H1 (cell line): ENCODE results near the gene DCXR. TPM values are rescaled to one million over a fixed set of nuclear protein-coding genes. Genes with fewer than 3 reads are reported as not detected.

Experiments
- CTCF ChIA-PET: fragments of 300-600 bp; sonication (Branson Sonifier 250); formaldehyde crosslinking; loops from one replicate; lab custom pipeline; 2021; ENCODE audit not compliant: partially characterized antibody; lab: Charles Lee
- POLR2A ChIA-PET: fragments of 300-600 bp; sonication (Branson Sonifier 250); formaldehyde crosslinking; loops from one replicate; lab custom pipeline; 2021; ENCODE audit warnings: inconsistent platforms; ENCODE audit not compliant: partially characterized antibody; lab: Charles Lee
- DNase-seq, 2 experiments: peaks; one replicate each; pipeline versions ENCODE4 v3.0.0 to v3.0.0-alpha.2; 2010 to 2022; ENCODE audit warnings: low spot score in 2 of 2, low read depth in 1 of 2, mixed read lengths in 1 of 2
- FAIRE-seq: peaks from 2 replicates; lab custom pipeline; 2011; peaks lifted over from hg19 to GRCh38; lab: Jason Lieb, UNC
- H2AFZ ChIP-seq: 2 replicates; pipeline ENCODE4 v1.8.1; 2012; ENCODE audit warnings: low read length, inconsistent platforms
- H2AK5ac ChIP-seq: 2 replicates; pipeline ENCODE4 v1.6.1; 2013; ENCODE audit warnings: low read depth, low read length
- H2BK120ac ChIP-seq: replicated peaks from 2 replicates; pipeline ENCODE3; 2013; ENCODE audit warnings: low read depth, low read length, inconsistent platforms
- H2BK12ac ChIP-seq: 2 replicates; pipeline ENCODE4 v1.6.1; 2013; ENCODE audit warnings: low read depth, low read length
- H2BK15ac ChIP-seq: 2 replicates; pipeline ENCODE4 v1.6.1; 2013; ENCODE audit warnings: low read length
- H2BK20ac ChIP-seq: 2 replicates; pipeline ENCODE4 v1.6.1; 2013; ENCODE audit warnings: low read length
- H2BK5ac ChIP-seq: 2 replicates; pipeline ENCODE4 v1.6.1; 2013; ENCODE audit warnings: low read depth, low read length
- H3K14ac ChIP-seq: 2 replicates; pipeline ENCODE4 v1.6.1; 2013; ENCODE audit warnings: inconsistent platforms; ENCODE audit not compliant: insufficient read length
- H3K18ac ChIP-seq: 2 replicates; pipeline ENCODE4 v1.6.1; 2013; ENCODE audit warnings: low read length; ENCODE audit errors: extremely low read depth
- H3K23ac ChIP-seq: 2 replicates; pipeline ENCODE4 v1.6.1; 2013; ENCODE audit warnings: inconsistent platforms; ENCODE audit not compliant: insufficient read length
- H3K23me2 ChIP-seq: 2 replicates; pipeline ENCODE4 v1.6.1; 2013; ENCODE audit warnings: low read depth, low read length
- H3K27ac ChIP-seq: 2 replicates; pipeline ENCODE4 v1.6.1; 2011; ENCODE audit warnings: low read depth, low read length, inconsistent platforms
- H3K27me3 ChIP-seq, 4 experiments: replicated peaks in 1 of 4; 1 replicate in 1 of 4; 2 replicates in 3 of 4; pipeline versions ENCODE4 v1.6.1 to v1.8.1; 2011 to 2013; ENCODE audit warnings: low read length in 3 of 4, mild to moderate bottlenecking in 3 of 4, inconsistent platforms in 2 of 4, mixed read lengths in 2 of 4, moderate library complexity in 1 of 4; ENCODE audit not compliant: control insufficient read depth in 3 of 4, insufficient read depth in 3 of 4; ENCODE audit errors: extremely low read depth in 1 of 4
- H3K36me3 ChIP-seq, 4 experiments: 2 replicates each; pipeline versions ENCODE4 v1.6.1 to v1.8.1; 2011 to 2013; ENCODE audit warnings: mild to moderate bottlenecking in 4 of 4, low read length in 3 of 4, moderate library complexity in 2 of 4, control low read depth in 1 of 4, inconsistent platforms in 1 of 4; ENCODE audit not compliant: insufficient read depth in 4 of 4, control insufficient read depth in 2 of 4
- H3K4ac ChIP-seq: replicated peaks from 2 replicates; pipeline ENCODE3; 2013; ENCODE audit warnings: low read length, low read depth, mixed read lengths, inconsistent platforms; ENCODE audit not compliant: insufficient read length
- H3K4me1 ChIP-seq, 4 experiments: replicated peaks in 1 of 4; 1 replicate in 1 of 4; 2 replicates in 3 of 4; pipeline versions ENCODE4 v1.6.1 to v1.8.1; 2011 to 2013; ENCODE audit warnings: low read length in 3 of 4, inconsistent platforms in 2 of 4, mixed read lengths in 1 of 4; ENCODE audit not compliant: insufficient read depth in 4 of 4, control insufficient read depth in 3 of 4
- H3K4me2 ChIP-seq, 2 experiments: 2 replicates each; pipeline versions ENCODE4 v1.6.1 to v1.8.1; 2011 to 2013; ENCODE audit warnings: low read depth in 2 of 2, low read length in 2 of 2, control low read depth in 1 of 2, inconsistent platforms in 1 of 2, mild to moderate bottlenecking in 1 of 2; ENCODE audit not compliant: insufficient read depth in 1 of 2
- H3K4me3 ChIP-seq, 4 experiments: fragments of 200-600, 300-600 bp in 1 of 4; sonication (generic), shearing (Covaris generic), sonication (Bioruptor Twin) in 1 of 4; 2 replicates each; pipeline versions ENCODE4 v1.5.1 to v1.8.1; 2011 to 2016; ENCODE audit warnings: low read length in 4 of 4, low read depth in 3 of 4, control low read depth in 2 of 4, inconsistent platforms in 2 of 4, mild to moderate bottlenecking in 2 of 4, mixed read lengths in 1 of 4, moderate library complexity in 1 of 4; ENCODE audit not compliant: insufficient read depth in 2 of 4; ENCODE audit errors: extremely low read depth in 1 of 4
- H3K56ac ChIP-seq: replicated peaks from 2 replicates; pipeline ENCODE3; 2013; ENCODE audit warnings: low read depth, mild to moderate bottlenecking, mixed read lengths, low read length, inconsistent platforms; ENCODE audit not compliant: insufficient read length
- H3K79me1 ChIP-seq: 2 replicates; pipeline ENCODE4 v1.6.1; 2013; ENCODE audit warnings: low read depth, low read length, control low read depth
- H3K79me2 ChIP-seq, 2 experiments: 2 replicates each; pipeline versions ENCODE4 v1.6.1 to v1.8.1; 2012 to 2013; ENCODE audit warnings: low read length in 2 of 2, mild to moderate bottlenecking in 2 of 2, inconsistent platforms in 1 of 2; ENCODE audit not compliant: insufficient read depth in 2 of 2, control insufficient read depth in 1 of 2
- H3K9ac ChIP-seq, 4 experiments: replicated peaks in 1 of 4; 1 replicate in 1 of 4; 2 replicates in 3 of 4; pipeline versions ENCODE4 v1.6.1 to v1.8.1; 2011 to 2013; ENCODE audit warnings: low read depth in 3 of 4, low read length in 3 of 4, control low read depth in 2 of 4, mild to moderate bottlenecking in 2 of 4, moderate library complexity in 2 of 4, inconsistent platforms in 1 of 4; ENCODE audit errors: extremely low read depth in 1 of 4
- H3K9me3 ChIP-seq, 2 experiments: 2 replicates each; pipeline versions ENCODE4 v1.6.1 to v1.8.1; 2012 to 2013; ENCODE audit warnings: mild to moderate bottlenecking in 2 of 2, moderate library complexity in 2 of 2, control low read depth in 1 of 2, inconsistent platforms in 1 of 2, low read depth in 1 of 2, low read length in 1 of 2, mixed read lengths in 1 of 2; ENCODE audit not compliant: insufficient read depth in 2 of 2
- H4K20me1 ChIP-seq, 2 experiments: replicated peaks in 1 of 2; 2 replicates each; pipeline versions ENCODE3 to v1.8.1; 2011 to 2013; ENCODE audit warnings: inconsistent platforms in 2 of 2, low read length in 2 of 2, mild to moderate bottlenecking in 1 of 2; ENCODE audit not compliant: insufficient read depth in 2 of 2, control insufficient read depth in 1 of 2
- H4K5ac ChIP-seq: 2 replicates; pipeline ENCODE4 v1.6.1; 2013; ENCODE audit warnings: low read length, low read depth, mixed read lengths, inconsistent platforms; ENCODE audit not compliant: insufficient read length
- H4K8ac ChIP-seq: 2 replicates; pipeline ENCODE4 v1.8.0; 2013; ENCODE audit warnings: mild to moderate bottlenecking, moderate library complexity, low read length, inconsistent platforms; ENCODE audit not compliant: insufficient read depth; ENCODE audit errors: extremely low read depth
- H4K91ac ChIP-seq: replicated peaks from 2 replicates; pipeline ENCODE3; 2013; ENCODE audit warnings: low read length, mixed read lengths, inconsistent platforms; ENCODE audit not compliant: insufficient read length
- ATF2 ChIP-seq: IDR thresholded peaks from 2 replicates; pipeline ENCODE4 v1.6.1; 2012; ENCODE audit warnings: low read length, inconsistent platforms
- CBX5 ChIP-seq: fragments of 300-800, 300-1000 bp; sonication (generic); IDR thresholded peaks from 2 replicates; pipeline ENCODE4 v1.7.1; 2016; ENCODE audit warnings: antibody characterized with exemption, low read length, low read depth
- CREB1 ChIP-seq: IDR thresholded peaks from 2 replicates; pipeline ENCODE4 v1.6.1; 2012; ENCODE audit warnings: inconsistent platforms
- EP300 ChIP-seq, 2 experiments: IDR thresholded peaks; 1 replicate in 1 of 2; 2 replicates in 1 of 2; pipeline ENCODE4 v1.6.1; 2011 to 2012; ENCODE audit warnings: low read depth in 2 of 2, low read length in 2 of 2, mild to moderate bottlenecking in 2 of 2, borderline replicate concordance in 1 of 2, inconsistent platforms in 1 of 2, moderate library complexity in 1 of 2
- GTF2F1 ChIP-seq: IDR thresholded peaks from 2 replicates; pipeline ENCODE4 v1.6.1; 2012; ENCODE audit warnings: low read depth, low read length, improper control_type of control experiment, borderline replicate concordance
- KDM5A ChIP-seq: fragments of 200-600 bp; IDR thresholded peaks from 2 replicates; pipeline ENCODE4 v1.7.1; 2012; ENCODE audit warnings: mild to moderate bottlenecking, low read length, inconsistent platforms, mixed read lengths
- POLR2AphosphoS5 ChIP-seq: IDR thresholded peaks from 2 replicates; pipeline ENCODE4 v1.6.1; 2011; ENCODE audit warnings: low read depth, low read length
- SIRT6 ChIP-seq: IDR thresholded peaks from one replicate; pipeline ENCODE4 v1.7.1; 2012; ENCODE audit warnings: low read length, inconsistent platforms
- SRF ChIP-seq: IDR thresholded peaks from 2 replicates; pipeline ENCODE4 v1.6.1; 2011; ENCODE audit warnings: mild to moderate bottlenecking, low read depth, low read length, moderate library complexity
- TBP ChIP-seq: IDR thresholded peaks from 2 replicates; pipeline ENCODE4 v1.6.1; 2011; ENCODE audit warnings: low read depth, low read length, improper control_type of control experiment
- WGBS, 2 experiments: shearing (Covaris generic) in 1 of 2; methylation state at CpG; one replicate each; pipeline versions ENCODE4 v1.1.6 to v1.1.7; 2013 to 2015; ENCODE audit warnings: low lambda C conversion rate in 2 of 2, mixed read lengths in 2 of 2, inconsistent platforms in 1 of 2, low coverage in 1 of 2, missing lambda C conversion rate in 1 of 2; ENCODE audit not compliant: insufficient replicate concordance in 2 of 2, insufficient coverage in 1 of 2, insufficient read length in 1 of 2; ENCODE audit errors: extremely low coverage in 1 of 2, missing lambda C conversion rate in 1 of 2; 5-methylcytosine and 5-hydroxymethylcytosine counted together
- polyA plus RNA-seq, 7 experiments: library from polyadenylated mRNA; depleted of rRNA in 3 of 7; stranded (reverse) in 5 of 7; unstranded in 2 of 7; fragments of >200 nt in 5 of 7; fragments of 200-250 nt in 2 of 7; gene quantifications; 1 replicate in 5 of 7; 2 replicates in 1 of 7; 4 replicates in 1 of 7; pipeline versions ENCODE4 v1.2.1 to v1.2.3, GENCODE V29; 2011 to 2013; ENCODE audit warnings: missing spikeins in 2 of 7, mixed read lengths in 2 of 7
- total RNA-seq: library from RNA; stranded (reverse); fragmentation: NEBNext Ultra II Directional; extraction: Animal tissue kit (Norgen Biotek cat#: 25700); gene quantifications from 2 replicates; pipeline ENCODE4 v1.2.1, GENCODE V29; 2021

DCXR gene
- total and polyA plus RNA-seq, 2 of the 8 experiments (the other 6 are each of a cell fraction or from before 2014, with no cell fraction given), result 96.3 to 212 TPM

- Histone ChIP-seq H2BK120ac (no peak overlapping the region), H3K79me2 (no peaks in the 10 kb centered on the region; a peak in 1 of 4 replicates), H3K9ac (no peak overlapping the region), H2BK12ac (0 out of 2 replicates have a peak overlapping the region, but pooled peaks have one; percentile 17), H3K36me3 (no peaks in the 10 kb centered on the region), H2AK5ac (no peak overlapping the region), H3K14ac (no peak overlapping the region), H2BK15ac (no peak overlapping the region), H3K4me1 (peaks cover 0 to 31% (median 27%) of the 10 kb centered on the region in 4 experiments; a peak in 6 of 7 replicates), H3K27ac (0 out of 2 replicates have a peak overlapping the region, but pooled peaks have one; percentile 34), H2BK5ac (0 out of 2 replicates have a peak overlapping the region, but pooled peaks have one; percentile 52), H3K4me2 (no peak overlapping the region), H3K56ac (no peak overlapping the region), H4K5ac (no peak overlapping the region), H4K8ac (peak overlapping the region; percentile 80), H4K20me1 (peaks cover 3 to 15% of the 10 kb centered on the region in 2 experiments), H3K4me3 (no peak overlapping the region), H3K79me1 (peaks cover 5% of the 10 kb centered on the region), H2AFZ (no peak overlapping the region), H3K23me2 (no peaks in the 10 kb centered on the region), H2BK20ac (no peak overlapping the region), H3K23ac (no peak overlapping the region), H3K4ac (no peak overlapping the region), H4K91ac (no peak overlapping the region), H3K9me3 (no peaks in the 10 kb centered on the region), H3K27me3 (no peaks in the 10 kb centered on the region), H3K18ac (no peak overlapping the region)
- no peak for FAIRE-seq
- 92% methylated on average over 27 of the region's 39 CpGs; no CpG with 5 or more reads in 1 of the 2 experiments for WGBS, 2 experiments
- ChIA-PET CTCF (interaction anchor here (1.3 to 3.2 kb wide), 13 partner anchors 10 to 126 kb away, joined by 3 to 20 read pairs (median 6); partner anchors contain the start of gene MAFG), POLR2A (interaction anchor here (1.1 to 1.4 kb wide), 3 partner anchors 9 to 74 kb away, joined by 3 read pairs; no protein-coding TSS in a partner anchor)
- DNase-seq, result peak in 1 of 2 experiments; percentile 46
- TF ChIP-seq SIRT6, result no peak
- no peak for TF ChIP-seq GTF2F1
- TF ChIP-seq POLR2AphosphoS5, result no peak
- TF ChIP-seq CREB1, result no peak
- TF ChIP-seq CBX5, result no peak
- TF ChIP-seq TBP, result no peak
- no peak for TF ChIP-seq KDM5A
- no peak for TF ChIP-seq EP300 (IDR thresholded peaks at IDR 0.05; ENCODE audit: borderline replicate concordance in 1 of 2, low read depth in 2 of 2, low read length in 2 of 2)
- TF ChIP-seq ATF2, result no peak
- TF ChIP-seq SRF, result no peak
Measured at GRCh38 chr17:81994593-81995462, 42.7 kb downstream of the DCXR start.
